ENCODE data around the gene RIMS1. TPM values are rescaled to one million over a fixed set of nuclear protein-coding genes. Genes with fewer than 3 reads are reported as not detected.
A peak's percentile ranks its signal among the peaks of the same experiment; 100 is the strongest.

The RIMS1 gene
- polyA plus RNA-seq, 3 donors: 2.4 to 2.8 (median 2.5) TPM

DNA sequence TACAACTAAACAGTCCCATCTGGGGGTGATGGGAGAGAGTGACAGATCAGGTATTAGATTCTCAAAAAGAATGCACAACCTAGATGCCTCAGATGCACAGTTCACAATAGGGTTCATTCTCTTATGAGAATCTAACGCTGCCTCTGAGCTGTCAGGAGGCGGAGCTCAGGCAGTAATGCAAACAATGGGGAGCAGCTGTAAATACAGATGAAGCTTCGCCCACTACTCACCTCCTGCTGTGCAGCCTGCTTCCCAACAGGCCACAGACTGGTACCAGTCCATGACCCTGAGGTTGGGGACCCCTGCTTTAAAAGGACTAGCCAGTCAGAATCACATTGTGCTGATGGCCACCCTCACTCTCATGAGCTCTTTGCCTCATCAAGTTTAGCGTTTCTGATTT is 488.5 kb downstream of the RIMS1 start:
- DNase-seq (ENCODE audit: extremely low read depth in 1 of 11, low read depth in 9 of 11, low spot score in 4 of 11): no peak

DNA sequence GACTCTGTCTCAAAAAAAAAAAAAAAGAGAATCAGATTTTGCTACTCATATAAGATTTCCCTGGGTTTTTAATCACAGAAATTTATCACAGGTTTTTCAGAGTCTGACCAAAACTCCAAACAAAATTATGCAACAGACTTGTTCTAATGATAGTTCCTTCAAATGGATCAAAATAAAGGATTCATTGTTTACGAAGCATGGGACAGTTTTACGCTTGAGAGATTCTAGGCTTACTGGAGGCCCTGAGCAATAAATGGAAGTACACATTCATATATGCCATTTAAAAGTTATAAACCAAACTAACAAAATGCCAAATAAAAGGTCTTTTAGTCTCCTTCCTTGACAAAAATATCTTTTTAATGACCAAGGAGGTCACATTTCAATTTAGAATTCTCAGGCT is 490.4 kb downstream of the RIMS1 start:
- no peak for DNase-seq (ENCODE audit: extremely low read depth in 1 of 11, low read depth in 9 of 11, low spot score in 4 of 11)

DNA sequence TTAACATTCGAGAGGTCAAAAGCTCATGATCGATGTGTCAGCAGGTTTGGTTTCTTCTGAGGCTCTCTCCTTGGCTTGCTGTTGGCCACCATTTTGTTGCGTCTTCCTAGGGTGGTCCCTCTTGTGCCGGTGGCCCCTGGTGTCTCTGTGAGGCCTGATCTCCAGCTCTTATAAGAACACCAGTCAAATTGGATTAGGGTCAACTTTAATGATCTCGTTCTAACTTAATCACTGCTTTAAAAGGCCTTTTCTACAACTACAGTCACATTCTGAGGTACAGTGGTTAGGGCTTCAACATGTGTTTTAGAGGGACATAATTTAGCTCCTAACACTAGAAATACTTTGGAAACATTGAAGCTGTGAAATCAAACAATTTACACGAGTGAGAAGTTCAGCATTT is 494.7 kb downstream of the RIMS1 start:
- no peak for DNase-seq (ENCODE audit: extremely low read depth in 1 of 11, low read depth in 9 of 11, low spot score in 4 of 11)

DNA sequence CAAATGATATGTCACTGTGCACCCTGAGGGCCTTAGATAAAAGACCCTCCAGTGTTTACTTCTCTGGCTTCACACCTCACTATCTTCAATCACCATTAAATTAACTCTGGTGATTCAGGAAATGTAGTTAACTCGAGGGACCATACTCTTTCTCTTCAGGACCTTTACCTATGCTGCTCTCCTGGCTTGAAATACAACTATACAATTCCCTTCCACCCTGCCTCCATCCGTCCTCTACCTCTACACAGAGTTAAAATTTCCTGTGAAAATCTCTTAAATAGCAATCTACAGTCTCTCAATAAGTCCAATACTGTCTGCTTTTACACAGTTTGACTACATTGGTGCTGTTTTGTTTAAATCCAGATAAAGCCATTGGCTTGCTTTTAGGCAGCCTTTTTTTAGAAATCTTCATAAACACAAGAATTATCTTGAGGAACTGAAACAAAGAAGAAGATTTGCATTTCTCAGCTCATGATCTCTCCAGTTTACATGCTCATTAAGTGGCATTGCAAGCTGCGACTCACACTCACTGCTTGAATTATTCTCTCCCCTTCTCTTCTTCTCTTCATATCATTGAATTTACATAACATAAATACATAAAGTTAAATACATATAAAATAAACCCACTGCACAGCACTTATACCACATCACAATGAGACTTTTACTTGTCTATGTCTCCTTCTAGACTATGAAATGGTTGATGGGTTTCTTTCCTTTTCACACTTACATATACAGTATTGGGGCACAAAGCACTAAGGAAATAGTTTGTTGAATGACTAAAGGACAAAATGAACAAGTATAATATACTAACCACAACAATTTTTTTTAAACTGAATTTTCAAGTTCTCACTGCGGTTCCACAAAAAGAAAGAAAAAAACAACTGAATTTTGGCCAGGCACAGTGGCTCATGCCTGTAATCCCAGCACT is 496.5 kb downstream of the RIMS1 start:
- no peak for DNase-seq (ENCODE audit: extremely low read depth in 1 of 11, low read depth in 9 of 11, low spot score in 4 of 11)

DNA sequence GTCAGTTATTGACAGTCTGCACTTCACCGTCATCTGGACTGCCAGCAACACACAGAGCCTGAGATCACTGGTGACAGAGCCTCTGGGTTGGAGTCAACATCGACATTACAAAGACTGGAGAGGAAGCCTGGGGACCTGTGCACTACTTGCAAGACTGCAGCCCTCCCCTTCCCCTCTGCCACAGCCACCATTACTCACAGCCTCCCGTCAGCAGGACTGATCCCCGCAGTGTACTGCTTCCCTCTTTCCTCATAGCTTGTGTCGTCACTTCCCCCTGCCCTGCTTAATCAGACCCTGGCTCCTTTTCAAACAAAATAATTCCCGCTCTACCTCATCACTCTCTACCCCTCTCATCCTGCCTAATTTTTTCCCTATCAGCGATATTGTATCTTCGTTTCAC is 500.0 kb downstream of the RIMS1 start:
- no peak for DNase-seq (ENCODE audit: extremely low read depth in 1 of 11, low read depth in 9 of 11, low spot score in 4 of 11)

DNA sequence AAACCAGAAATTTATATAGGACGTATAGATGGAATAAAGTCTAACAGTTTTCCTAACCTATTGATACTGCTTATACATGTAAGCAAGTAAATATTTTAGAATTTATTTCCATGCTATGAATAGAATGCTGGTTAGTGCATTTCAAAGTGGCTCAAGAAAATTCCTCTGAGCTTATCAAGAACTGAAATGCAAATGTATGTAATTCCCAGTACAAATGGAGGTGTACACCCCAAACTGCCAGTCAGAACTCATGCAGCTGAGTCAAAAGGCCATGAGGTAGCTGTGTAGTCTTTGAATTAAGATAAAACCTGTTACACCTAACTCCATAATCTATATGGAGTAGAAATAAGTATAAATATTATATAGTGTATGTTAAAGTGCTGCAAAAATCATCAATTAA is 503.3 kb downstream of the RIMS1 start:
- no peak for DNase-seq (ENCODE audit: extremely low read depth in 1 of 11, low read depth in 9 of 11, low spot score in 4 of 11)

DNA sequence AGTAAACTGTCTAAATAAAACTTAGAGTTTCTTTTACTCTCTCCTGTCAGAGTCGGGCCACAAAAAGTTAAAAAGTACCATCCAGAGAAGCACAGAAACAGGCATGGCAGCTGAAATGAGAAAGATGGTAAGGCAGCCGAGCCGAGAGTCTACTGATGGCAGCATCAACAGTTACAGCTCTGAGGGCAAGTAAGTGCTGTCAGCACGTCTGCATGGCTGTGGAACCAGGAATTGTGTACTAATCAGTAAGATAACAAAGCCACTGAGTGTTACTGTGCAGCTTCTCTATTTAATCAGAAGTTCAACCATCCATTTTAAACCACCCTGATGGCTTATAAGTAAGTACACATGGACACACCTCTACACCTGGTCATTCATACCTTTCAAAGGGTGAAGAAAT is 504.2 kb downstream of the RIMS1 start:
- no peak for DNase-seq (ENCODE audit: extremely low read depth in 1 of 11, low read depth in 9 of 11, low spot score in 4 of 11)

DNA sequence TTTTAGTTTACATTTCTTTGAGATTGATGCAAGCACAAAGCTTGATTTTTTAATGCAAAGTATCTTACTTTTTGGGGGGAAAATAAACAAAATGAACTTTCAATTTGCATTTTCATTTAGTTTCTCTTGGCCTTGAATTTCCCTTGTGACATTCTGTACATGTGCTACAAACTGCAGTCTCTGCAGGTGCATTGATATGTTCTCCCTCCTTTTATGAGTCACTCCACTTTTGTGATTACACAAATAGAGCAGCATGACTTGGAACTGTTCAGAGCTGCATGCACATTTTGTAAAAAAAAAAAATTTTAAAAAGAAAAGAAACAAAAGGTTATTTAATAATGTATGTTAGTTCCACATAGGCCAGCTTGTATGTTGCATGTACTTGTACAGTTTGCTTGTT is 515.5 kb downstream of the RIMS1 start:
- DNase-seq (ENCODE audit: extremely low read depth in 1 of 11, low read depth in 9 of 11, low spot score in 4 of 11): no peak

DNA sequence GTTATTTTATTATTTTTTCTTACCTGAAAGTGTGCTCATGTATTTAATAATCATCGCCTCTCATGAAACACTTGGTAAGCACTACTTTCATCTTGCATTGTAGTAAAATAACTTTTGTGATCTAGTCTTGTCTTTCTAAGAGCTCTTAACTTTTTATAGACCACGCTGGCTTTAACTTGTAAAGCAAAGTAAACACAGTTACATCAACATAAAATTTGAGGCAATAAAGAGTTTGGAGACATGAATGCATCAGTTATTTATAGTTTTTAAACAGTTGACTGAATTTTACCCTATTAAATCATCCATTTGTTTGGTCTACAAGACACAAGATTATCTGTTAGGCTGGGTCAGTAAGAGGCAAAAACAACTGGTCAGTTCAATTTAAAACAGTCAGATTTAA is 517.1 kb downstream of the RIMS1 start:
- DNase-seq (ENCODE audit: extremely low read depth in 1 of 11, low read depth in 9 of 11, low spot score in 4 of 11): no peak

DNA sequence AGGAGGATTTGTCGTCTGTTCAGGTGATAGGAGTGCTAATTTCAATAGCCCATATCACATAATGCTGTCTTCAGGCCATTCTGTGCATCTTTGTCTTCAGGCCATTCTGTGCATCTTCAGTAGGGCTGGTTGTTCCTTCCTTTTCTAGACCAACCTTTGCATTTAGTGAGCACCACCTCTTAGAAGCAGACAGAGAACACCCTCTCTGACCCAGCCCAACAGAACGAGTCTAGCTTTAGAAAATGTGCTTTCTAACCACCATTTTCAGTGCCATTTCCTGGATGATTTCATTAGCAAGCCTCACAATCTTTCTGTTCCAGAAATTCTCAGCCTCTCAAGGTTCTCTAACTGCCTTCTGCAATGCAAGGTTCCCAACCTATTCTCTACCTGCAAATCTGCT is 520.2 kb downstream of the RIMS1 start:
- DNase-seq (ENCODE audit: extremely low read depth in 1 of 11, low read depth in 9 of 11, low spot score in 4 of 11): no peak

DNA sequence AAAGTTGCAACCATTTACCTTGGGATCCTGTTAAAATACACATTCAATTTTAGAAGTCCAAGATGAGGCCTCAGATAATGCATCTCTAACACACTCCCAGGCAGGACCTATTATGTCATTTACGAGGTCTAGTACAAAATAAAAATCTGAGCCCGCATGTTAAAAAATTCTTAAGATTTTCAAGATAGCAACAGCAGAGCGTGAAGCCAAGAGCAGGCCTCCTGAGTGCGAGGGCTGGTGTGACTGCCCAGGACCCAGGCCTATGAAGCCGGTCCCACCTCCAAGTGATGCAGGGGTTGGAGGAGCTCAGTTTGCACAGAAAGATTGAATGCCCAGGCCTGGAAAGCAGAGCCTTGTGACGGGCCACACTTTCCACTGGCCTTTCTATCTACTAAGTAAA is 524.4 kb downstream of the RIMS1 start:
- no peak for DNase-seq (ENCODE audit: extremely low read depth in 1 of 11, low read depth in 9 of 11, low spot score in 4 of 11)

DNA sequence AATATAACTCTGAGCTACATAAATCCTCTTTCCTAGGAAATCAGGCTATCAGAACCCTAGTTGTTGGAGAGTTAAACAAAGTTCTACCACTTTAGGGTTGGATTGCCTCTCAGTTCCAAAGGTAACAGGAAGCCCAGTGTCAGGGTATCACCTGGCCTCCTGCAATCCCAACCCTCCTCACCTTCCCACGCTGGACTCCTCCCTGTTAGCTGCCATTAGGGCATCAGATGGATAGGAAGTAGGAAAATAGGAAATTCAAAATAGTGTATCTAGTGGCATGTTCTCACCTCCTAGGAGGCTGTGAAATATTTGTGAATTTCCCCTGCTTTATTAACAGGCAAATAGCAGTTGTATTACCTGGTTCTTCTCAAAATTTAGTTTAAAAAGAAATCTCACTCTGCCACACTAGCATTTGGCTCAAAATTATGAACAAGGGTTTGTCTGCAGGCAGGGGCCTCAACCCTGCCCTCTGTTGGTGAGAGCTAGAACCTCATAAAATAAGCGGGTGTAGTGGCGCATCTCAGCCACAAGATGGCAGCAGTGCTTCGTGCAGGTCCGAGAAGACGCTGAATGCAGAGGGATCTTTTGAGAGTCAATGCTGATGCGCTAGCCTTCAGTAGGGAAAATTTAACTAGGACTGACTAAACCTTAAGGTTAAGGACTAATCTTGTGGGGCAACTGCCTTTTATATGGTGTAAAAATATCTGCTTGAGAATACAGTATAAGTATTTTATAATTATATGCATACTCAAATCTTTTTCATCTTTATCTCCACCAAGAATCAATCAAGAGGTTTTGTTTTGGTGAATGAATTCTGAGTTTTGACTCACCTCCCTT is 525.7 kb downstream of the RIMS1 start:
- peak; percentile 34 to 74 (median 64) for DNase-seq (ENCODE audit: extremely low read depth in 1 of 11, low read depth in 9 of 11, low spot score in 4 of 11)

DNA sequence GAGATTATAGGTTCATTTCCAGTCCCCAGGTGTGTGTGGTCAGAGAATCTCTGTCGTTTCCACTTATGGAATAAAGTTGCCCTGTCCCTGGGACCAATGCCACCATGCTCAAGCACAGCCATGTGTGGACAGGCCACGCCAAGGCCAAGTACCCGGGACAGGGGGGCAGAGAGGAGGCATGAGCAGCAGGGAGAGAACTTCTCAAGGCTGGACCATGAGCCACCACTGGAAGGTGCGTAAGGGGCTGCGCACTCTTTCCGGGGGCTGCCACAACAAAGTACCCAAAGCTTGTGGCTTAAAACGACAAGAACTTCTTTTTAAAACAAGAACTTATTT is 526.3 kb downstream of the RIMS1 start:
- DNase-seq (ENCODE audit: extremely low read depth in 1 of 11, low read depth in 9 of 11, low spot score in 4 of 11): no peak

DNA sequence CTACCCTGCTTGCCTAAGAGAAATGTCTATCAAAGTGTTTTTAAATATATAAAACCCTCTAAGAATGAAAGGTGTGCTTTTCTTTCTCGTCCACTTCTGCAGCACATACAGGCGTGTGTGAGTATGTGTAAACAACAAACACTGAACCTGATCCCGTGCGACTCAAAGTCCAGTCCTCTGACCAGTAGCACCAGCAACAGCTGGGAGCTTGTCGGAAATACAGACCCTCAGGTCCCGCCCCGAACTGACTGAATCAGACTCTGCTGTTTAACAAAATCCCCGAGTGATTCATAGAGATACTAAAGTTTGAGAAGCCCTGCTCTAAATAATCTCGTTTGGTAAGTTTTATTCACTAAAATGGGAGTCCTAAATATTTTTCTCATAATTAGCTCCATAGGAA is 527.5 kb downstream of the RIMS1 start:
- DNase-seq (ENCODE audit: extremely low read depth in 1 of 11, low read depth in 9 of 11, low spot score in 4 of 11): no peak

DNA sequence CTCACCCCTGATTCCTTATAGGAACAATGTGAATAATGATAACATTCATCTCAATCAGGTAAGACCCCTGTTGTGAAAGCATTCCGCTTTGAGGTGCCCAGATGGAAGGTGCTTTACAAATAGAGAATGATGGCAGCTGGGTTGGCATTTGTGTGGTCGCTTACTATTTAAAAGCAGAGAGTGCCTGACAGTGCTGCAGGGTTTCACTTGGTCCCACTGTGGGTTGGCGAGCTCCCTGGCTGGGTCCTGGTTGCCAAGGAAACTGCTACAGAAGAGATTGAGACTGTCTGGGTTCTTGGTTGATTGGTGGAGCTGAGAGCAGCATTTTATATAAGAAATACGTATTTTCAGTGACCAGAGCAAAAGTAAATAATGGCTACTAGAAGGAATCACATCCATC is 528.3 kb downstream of the RIMS1 start:
- DNase-seq (ENCODE audit: extremely low read depth in 1 of 11, low read depth in 9 of 11, low spot score in 4 of 11): no peak

DNA sequence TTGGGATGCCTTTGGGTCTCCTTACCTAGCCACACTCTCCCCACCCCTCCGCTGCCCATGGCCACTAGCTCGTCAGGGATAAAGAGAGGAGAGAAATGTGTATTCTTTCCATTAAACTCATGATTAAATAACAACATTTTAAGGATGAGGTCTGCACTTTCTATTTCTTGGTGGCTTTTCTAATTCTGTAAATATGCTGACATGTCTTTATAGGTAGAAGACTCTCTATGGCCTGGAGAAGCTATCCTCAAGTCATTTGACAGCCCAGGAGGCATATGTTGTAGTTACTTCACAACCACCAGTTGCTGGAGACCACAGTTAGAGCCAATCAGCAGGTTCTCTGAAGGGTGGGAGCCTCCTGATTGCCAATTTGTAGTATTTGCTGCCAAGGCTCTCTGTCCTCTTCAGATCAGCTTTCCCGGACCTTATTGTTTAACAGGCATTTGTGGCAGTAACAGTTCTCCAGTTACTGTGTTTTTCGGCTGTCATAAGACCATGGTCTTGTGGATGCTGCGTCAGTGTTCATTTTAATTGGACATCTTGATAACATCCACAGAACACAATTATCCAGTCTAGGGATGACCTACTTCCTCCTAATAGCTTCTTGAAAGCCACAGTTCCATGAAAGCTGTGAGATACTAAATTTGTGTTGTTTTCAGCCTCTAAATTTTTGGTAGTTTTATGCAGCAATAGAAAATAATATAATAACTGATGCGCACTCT is 530.6 kb downstream of the RIMS1 start:
- no peak for DNase-seq (ENCODE audit: extremely low read depth in 1 of 11, low read depth in 9 of 11, low spot score in 4 of 11)

DNA sequence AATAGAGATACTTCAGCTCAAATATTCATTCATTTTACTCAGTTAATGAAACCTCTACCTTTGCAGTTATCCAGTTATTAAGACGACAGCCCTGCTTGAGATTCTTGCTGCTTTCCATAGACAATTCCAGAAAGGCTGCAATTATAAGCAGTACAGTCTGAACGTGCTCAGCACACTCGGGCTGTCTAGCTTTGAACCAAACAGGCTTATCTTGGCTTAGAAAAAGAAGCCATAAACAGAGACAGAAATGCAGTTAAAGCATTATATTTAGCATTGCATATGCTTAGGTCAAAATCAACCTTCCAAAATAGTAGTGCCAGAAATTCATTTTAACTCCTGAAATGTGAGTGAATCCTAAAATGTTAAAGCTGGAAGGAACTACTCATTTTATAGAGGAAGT is 531.4 kb downstream of the RIMS1 start:
- DNase-seq (ENCODE audit: extremely low read depth in 1 of 11, low read depth in 9 of 11, low spot score in 4 of 11): no peak

DNA sequence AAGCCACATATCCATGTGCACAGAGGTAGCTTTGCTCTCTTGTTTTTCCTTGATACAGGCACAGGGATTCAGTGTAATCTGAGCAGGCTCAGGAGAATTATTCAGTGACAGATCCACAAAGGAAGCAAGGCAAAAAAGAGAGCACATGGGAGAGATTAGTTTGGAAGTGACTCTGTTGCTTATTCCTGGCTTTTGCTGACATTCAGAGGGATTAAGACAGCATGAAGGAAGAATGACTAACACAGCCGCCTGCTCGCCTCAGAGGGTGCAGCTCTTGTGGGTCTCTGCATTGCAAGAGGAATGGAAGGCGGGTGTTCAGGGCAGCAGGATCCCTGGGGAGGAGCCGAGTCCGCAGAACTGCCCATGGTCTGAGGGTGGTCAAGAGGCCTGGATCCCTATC is 532.1 kb downstream of the RIMS1 start:
- no peak for DNase-seq (ENCODE audit: extremely low read depth in 1 of 11, low read depth in 9 of 11, low spot score in 4 of 11)

DNA sequence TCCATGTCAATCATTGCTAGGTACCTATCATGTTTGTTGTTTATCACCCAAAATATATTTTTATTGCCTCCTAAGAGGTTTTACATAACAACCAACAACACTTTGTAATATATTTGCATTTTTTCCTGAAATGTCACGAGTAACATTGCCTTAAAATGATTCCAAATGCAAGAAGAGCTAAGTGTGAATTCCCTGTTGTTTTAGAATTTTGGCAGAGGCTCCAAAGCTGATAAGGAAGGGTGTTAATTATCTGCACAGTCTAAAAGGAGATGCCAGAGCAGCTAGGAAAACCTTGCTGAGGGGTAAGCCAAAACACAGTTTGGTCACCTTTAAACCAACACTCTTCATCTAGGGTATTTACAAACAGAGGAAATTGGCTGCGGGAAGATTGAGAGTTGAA is 533.6 kb downstream of the RIMS1 start:
- DNase-seq (ENCODE audit: extremely low read depth in 1 of 11, low read depth in 9 of 11, low spot score in 4 of 11): no peak

DNA sequence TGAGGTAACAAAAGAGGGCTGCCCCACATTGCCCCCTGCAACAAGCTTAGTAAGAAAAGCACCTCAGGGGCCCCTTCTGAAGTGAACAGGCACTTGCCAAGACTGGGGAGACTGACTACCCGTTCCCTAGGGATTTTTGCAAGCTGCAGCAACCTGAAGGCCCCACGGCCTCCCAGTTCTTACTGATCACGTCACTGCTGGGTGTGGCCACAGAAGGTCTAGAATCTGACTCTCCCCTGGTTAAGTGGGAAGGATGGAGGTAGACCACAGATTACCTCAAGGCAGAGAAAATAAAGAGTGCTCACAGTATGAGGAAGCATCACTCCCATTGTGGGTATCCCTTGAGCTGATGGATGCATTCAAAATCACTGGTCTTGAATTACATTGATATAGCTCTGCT is 534.1 kb downstream of the RIMS1 start:
- DNase-seq (ENCODE audit: extremely low read depth in 1 of 11, low read depth in 9 of 11, low spot score in 4 of 11): no peak
